Measurements from ENCODE around the gene UNC5CL. TPM values are rescaled to one million over a fixed set of nuclear protein-coding genes. Genes with fewer than 3 reads are reported as not detected.
A peak's percentile ranks its signal among the peaks of the same experiment; 100 is the strongest.

UNC5CL gene
- total and polyA plus RNA-seq, 8 donors: 2.3 to 84.8 (median 13.1) TPM

- Histone ChIP-seq H3K36me3 (no peaks in the 10 kb centered on the region), H3K27ac (peak overlapping the region in 1 of 5 donors; percentile 69), H3K27me3 (no peaks in the 10 kb centered on the region), H3K4me1 (peaks cover 18 to 83% (median 44%) of the 10 kb centered on the region in 4 donors), H3K9me3 (no peaks in the 10 kb centered on the region), H3K4me3 (no peak overlapping the region)
- 72 to 97% (median 93%) methylated on average over 1 of the region's 1 CpG for WGBS, 5 donors
- TF ChIP-seq CTCF (IDR thresholded peaks at IDR 0.05): no peak
- TF ChIP-seq EP300 (IDR thresholded peaks at IDR 0.05): no peak
- no peak for TF ChIP-seq POLR2A (IDR thresholded peaks at IDR 0.05)
- TF ChIP-seq POLR2AphosphoS5 (IDR thresholded peaks at IDR 0.05): no peak
- peak in 1 of 2 donors; percentile 38 for DNase-seq
- intact Hi-C loops (cut with DNase I; ENCODE audit: low total_unique reads): no loop called here
These were observed 10.5 kb upstream of the UNC5CL start for GRCh38 chr6:41049521-41049920.

- Histone ChIP-seq H3K36me3 (no peaks in the 10 kb centered on the region), H3K27me3 (no peaks in the 10 kb centered on the region), H3K27ac (peak overlapping the region; percentile 12 to 69 (median 43)), H3K9me3 (no peaks in the 10 kb centered on the region), H3K4me1 (peaks cover 15 to 70% (median 40%) of the 10 kb centered on the region in 4 donors), H3K4me3 (no peak overlapping the region)
- intact Hi-C loops (cut with DNase I; ENCODE audit: low total_unique reads): no loop called here
- 53 to 61% (median 57%) methylated on average over 9 of the region's 9 CpGs for WGBS, 5 donors
- peak; percentile 49 to 63 for DNase-seq
- TF ChIP-seq POLR2A (IDR thresholded peaks at IDR 0.05): no peak
- peak in 1 of 3 donors; percentile 21 for TF ChIP-seq POLR2AphosphoS5 (IDR thresholded peaks at IDR 0.05)
These were observed 9.0 kb upstream of the UNC5CL start for GRCh38 chr6:41047745-41048732.

GRCh38 chr6:41047306-41047705 lies 8.3 kb upstream of the UNC5CL start:
- Histone ChIP-seq H3K27me3 (no peaks in the 10 kb centered on the region), H3K27ac (peak overlapping the region in 3 of 5 donors; percentile 39 to 69 (median 45)), H3K36me3 (no peaks in the 10 kb centered on the region), H3K4me1 (peaks cover 14 to 70% (median 39%) of the 10 kb centered on the region in 4 donors), H3K9me3 (no peaks in the 10 kb centered on the region), H3K4me3 (no peak overlapping the region)
- TF ChIP-seq POLR2AphosphoS5 (IDR thresholded peaks at IDR 0.05) (no peak), POLR2A (IDR thresholded peaks at IDR 0.05) (no peak), EP300 (IDR thresholded peaks at IDR 0.05) (no peak), CTCF (IDR thresholded peaks at IDR 0.05) (no peak)
- intact Hi-C loops (cut with DNase I; ENCODE audit: low total_unique reads): no loop called here
- 87 to 100% (median 94%) methylated on average over 2 of the region's 2 CpGs for WGBS, 5 donors
- no peak for DNase-seq

- 65 to 96% (median 75%) methylated on average over 1 of the region's 1 CpG for WGBS, 5 donors
- no peak for DNase-seq
These were observed 7.1 kb upstream of the UNC5CL start for GRCh38 chr6:41046084-41046483.

More at GRCh38 chr6:41046084-41046483, 7.1 kb upstream of the UNC5CL start:
- Histone ChIP-seq H3K36me3 (no peaks in the 10 kb centered on the region), H3K4me1 (peaks cover 14 to 70% (median 33%) of the 10 kb centered on the region in 4 donors), H3K27ac (no peak overlapping the region), H3K4me3 (no peak overlapping the region), H3K27me3 (no peaks in the 10 kb centered on the region), H3K9me3 (no peaks in the 10 kb centered on the region)
- no peak for TF ChIP-seq POLR2AphosphoS5 (IDR thresholded peaks at IDR 0.05)
- TF ChIP-seq POLR2A (IDR thresholded peaks at IDR 0.05): no peak
- TF ChIP-seq CTCF (IDR thresholded peaks at IDR 0.05): no peak
- no peak for TF ChIP-seq EP300 (IDR thresholded peaks at IDR 0.05)
- intact Hi-C loops (cut with DNase I; ENCODE audit: low total_unique reads): no loop called here
